ENCODE data around the gene JDP2. TPM values are rescaled to one million over a fixed set of nuclear protein-coding genes. Genes with fewer than 3 reads are reported as not detected.
A peak's percentile ranks its signal among the peaks of the same experiment; 100 is the strongest.

Gene JDP2
- total RNA-seq, 2 donors from 2014 or later, result 15.7 to 23.1 TPM

- peaks cover 42% of the 10 kb centered on the region for H3K27me3 Mint-ChIP-seq (ENCODE audit: insufficient read depth)
- H3K4me3 ChIP-seq (ENCODE audit: low read length), result peak overlapping the region; percentile 75
Measured at GRCh38 chr14:75426332-75427125, 1.3 kb upstream of the JDP2 start.

DNA sequence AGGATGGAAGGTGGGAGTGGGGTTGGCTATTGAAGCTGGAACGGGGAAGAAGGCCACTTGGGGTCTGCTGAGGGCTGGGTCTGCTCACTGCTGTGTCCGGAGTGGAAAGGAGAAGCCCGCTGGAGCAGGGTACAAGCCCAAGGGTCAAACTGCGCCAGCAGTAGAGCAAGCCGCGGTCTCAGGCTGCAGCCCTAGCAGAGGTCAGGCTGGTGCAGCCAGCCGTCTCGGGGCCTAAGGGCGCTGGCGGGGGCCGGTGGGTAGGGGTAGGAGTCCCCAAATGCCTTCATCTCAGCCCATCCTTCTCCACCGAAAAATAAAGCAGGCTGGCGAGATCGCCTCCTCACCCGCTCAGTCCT is 718 bp upstream of the JDP2 start:
- DNase-seq, result peak; percentile 70
- peaks cover 1% of the 10 kb centered on the region for H3K9me3 Mint-ChIP-seq
- H3K4me3 Mint-ChIP-seq, result peak overlapping the region; percentile 55
- no peak overlapping the region for H3K27ac ChIP-seq (ENCODE audit: low read depth, low read length)
- TF ChIP-seq, protein P1, sequence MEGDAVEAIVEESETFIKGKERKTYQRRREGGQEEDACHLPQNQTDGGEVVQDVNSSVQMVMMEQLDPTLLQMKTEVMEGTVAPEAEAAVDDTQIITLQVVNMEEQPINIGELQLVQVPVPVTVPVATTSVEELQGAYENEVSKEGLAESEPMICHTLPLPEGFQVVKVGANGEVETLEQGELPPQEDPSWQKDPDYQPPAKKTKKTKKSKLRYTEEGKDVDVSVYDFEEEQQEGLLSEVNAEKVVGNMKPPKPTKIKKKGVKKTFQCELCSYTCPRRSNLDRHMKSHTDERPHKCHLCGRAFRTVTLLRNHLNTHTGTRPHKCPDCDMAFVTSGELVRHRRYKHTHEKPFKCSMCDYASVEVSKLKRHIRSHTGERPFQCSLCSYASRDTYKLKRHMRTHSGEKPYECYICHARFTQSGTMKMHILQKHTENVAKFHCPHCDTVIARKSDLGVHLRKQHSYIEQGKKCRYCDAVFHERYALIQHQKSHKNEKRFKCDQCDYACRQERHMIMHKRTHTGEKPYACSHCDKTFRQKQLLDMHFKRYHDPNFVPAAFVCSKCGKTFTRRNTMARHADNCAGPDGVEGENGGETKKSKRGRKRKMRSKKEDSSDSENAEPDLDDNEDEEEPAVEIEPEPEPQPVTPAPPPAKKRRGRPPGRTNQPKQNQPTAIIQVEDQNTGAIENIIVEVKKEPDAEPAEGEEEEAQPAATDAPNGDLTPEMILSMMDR (conservative IDR thresholded peaks at IDR 0.05), result no peak
- H3K36me3 Mint-ChIP-seq (ENCODE audit: low read depth), result peaks cover under 1% of the 10 kb centered on the region
- H3K36me3 ChIP-seq (ENCODE audit: control insufficient read depth, insufficient read depth, low read length), result no peaks in the 10 kb centered on the region
- WGBS, 2 experiments (ENCODE audit: insufficient coverage in 1 of 2, insufficient read length in 1 of 2), result 44 to 53% methylated on average over 3 to 15 of the region's 15 CpGs
- peak overlapping the region; percentile 58 for H3K9ac ChIP-seq (ENCODE audit: extremely low read depth, low read length, poor library complexity, severe bottlenecking)
- H3K4me1 Mint-ChIP-seq, result peaks cover 24% of the 10 kb centered on the region
- H3K4me1 ChIP-seq (ENCODE audit: control insufficient read depth, insufficient read depth, low read length), result no peaks in the 10 kb centered on the region
- peak overlapping the region; percentile 75 for H3K4me3 ChIP-seq (ENCODE audit: low read length)
- H3K9me3 ChIP-seq (ENCODE audit: control insufficient read depth, low read length), result no peaks in the 10 kb centered on the region
- peaks cover 42% of the 10 kb centered on the region for H3K27me3 Mint-ChIP-seq (ENCODE audit: insufficient read depth)
- no peak overlapping the region for H3K27ac Mint-ChIP-seq
- peaks cover 30% of the 10 kb centered on the region for H3K27me3 ChIP-seq (ENCODE audit: control insufficient read depth, insufficient read depth, low read length, poor library complexity, severe bottlenecking)

More at GRCh38 chr14:75426332-75427125, 1.3 kb upstream of the JDP2 start:
- H3K36me3 Mint-ChIP-seq (ENCODE audit: low read depth), result no peaks in the 10 kb centered on the region
- H3K4me1 Mint-ChIP-seq, result peaks cover 24% of the 10 kb centered on the region
- H3K27ac Mint-ChIP-seq, result no peak overlapping the region
- DNase-seq, result no peak
- 87 to 91% methylated on average over 3 to 10 of the region's 10 CpGs for WGBS, 2 experiments (ENCODE audit: insufficient coverage in 1 of 2, insufficient read length in 1 of 2)
- H3K27ac ChIP-seq (ENCODE audit: low read depth, low read length), result no peak overlapping the region
- H3K4me1 ChIP-seq (ENCODE audit: control insufficient read depth, insufficient read depth, low read length), result no peaks in the 10 kb centered on the region
- peaks cover 30% of the 10 kb centered on the region for H3K27me3 ChIP-seq (ENCODE audit: control insufficient read depth, insufficient read depth, low read length, poor library complexity, severe bottlenecking)
- TF ChIP-seq, protein P1 (conservative IDR thresholded peaks at IDR 0.05), result no peak
- no peak overlapping the region for H3K9ac ChIP-seq (ENCODE audit: extremely low read depth, low read length, poor library complexity, severe bottlenecking)
- no peaks in the 10 kb centered on the region for H3K9me3 ChIP-seq (ENCODE audit: control insufficient read depth, low read length)
- peaks cover 1% of the 10 kb centered on the region for H3K9me3 Mint-ChIP-seq
- H3K36me3 ChIP-seq (ENCODE audit: control insufficient read depth, insufficient read depth, low read length), result no peaks in the 10 kb centered on the region
- H3K4me3 Mint-ChIP-seq, result peak overlapping the region; percentile 55

GRCh38 chr14:75428230-75429104 is 645 bp downstream of the JDP2 start:
- H3K27me3 Mint-ChIP-seq (ENCODE audit: insufficient read depth), result peaks cover 39% of the 10 kb centered on the region
- DNase-seq, result peak; percentile 65
- Histone ChIP-seq H3K4me1 (ENCODE audit: control insufficient read depth, insufficient read depth, low read length) (no peaks in the 10 kb centered on the region), H3K36me3 (ENCODE audit: control insufficient read depth, insufficient read depth, low read length) (peaks cover 5% of the 10 kb centered on the region), H3K27ac (ENCODE audit: low read depth, low read length) (no peak overlapping the region), H3K27me3 (ENCODE audit: control insufficient read depth, insufficient read depth, low read length, poor library complexity, severe bottlenecking) (peaks cover 24% of the 10 kb centered on the region), H3K9ac (ENCODE audit: extremely low read depth, low read length, poor library complexity, severe bottlenecking) (peak overlapping the region; percentile 59), H3K4me3 (ENCODE audit: low read length) (peak overlapping the region; percentile 80), H3K9me3 (ENCODE audit: control insufficient read depth, low read length) (no peaks in the 10 kb centered on the region)
- H3K4me1 Mint-ChIP-seq, result peaks cover 24% of the 10 kb centered on the region
- 2 to 3% methylated on average over 15 to 62 of the region's 64 CpGs for WGBS, 2 experiments (ENCODE audit: insufficient coverage in 1 of 2, insufficient read length in 1 of 2)
- H3K9me3 Mint-ChIP-seq, result no peaks in the 10 kb centered on the region
- H3K27ac Mint-ChIP-seq, result no peak overlapping the region
- TF ChIP-seq, protein P1 (conservative IDR thresholded peaks at IDR 0.05), result no peak
- H3K36me3 Mint-ChIP-seq (ENCODE audit: low read depth), result peaks cover 9% of the 10 kb centered on the region
- H3K4me3 Mint-ChIP-seq, result peak overlapping the region; percentile 69

All from endodermal cell (in vitro differentiated cells).